ENCODE data around the gene TSKU. TPM values are rescaled to one million over a fixed set of nuclear protein-coding genes. Genes with fewer than 3 reads are reported as not detected.

TSKU gene
- polyA plus RNA-seq, 1 of the 3 experiments (the other 2 are of a cell fraction): 20.7 TPM

GRCh38 chr11:76747153-76747914 lies 35.8 kb upstream of the TSKU start:
- TF ChIP-seq GATA2 (CRISPR knock-in tag; IDR thresholded peaks at IDR 0.05) (0 out of 2 replicates have a peak, but pooled peaks have one; percentile 31), GABPA (IDR thresholded peaks at IDR 0.05; ENCODE audit: low read depth) (no peak)
- POLR2A ChIA-PET: no interaction called here
- no peak overlapping the region for H2AFZ ChIP-seq (ENCODE audit: low read depth)

GRCh38 chr11:76747915-76748860 lies 35.0 kb upstream of the TSKU start:
- no peak overlapping the region for H3K9ac ChIP-seq
- no peaks in the 10 kb centered on the region for H3K9me2 ChIP-seq
- DNase-seq: peak; percentile 23
- H4K20me1 ChIP-seq (ENCODE audit: insufficient read depth): no peaks in the 10 kb centered on the region
- H3K27me3 ChIP-seq (ENCODE audit: insufficient read depth): no peaks in the 10 kb centered on the region
- H3K9me3 ChIP-seq: no peaks in the 10 kb centered on the region
- no peaks in the 10 kb centered on the region for H3F3A ChIP-seq (replicated peaks; ENCODE audit: insufficient read depth)
- ChIA-PET CTCF (interaction anchor here (1.0 to 3.1 kb wide), 6 partner anchors 15 to 291 kb away, joined by 3 to 14 read pairs (median 4); no protein-coding TSS in a partner anchor), POLR2A (no interaction called here)
- WGBS (ENCODE audit: low lambda C conversion rate): 81% methylated on average over 7 of the region's 13 CpGs
- peaks cover 0 to 16% of the 10 kb centered on the region in 2 experiments; a peak in 1 of 4 replicates for H3K4me1 ChIP-seq (ENCODE audit: control insufficient read depth in 1 of 2, insufficient read depth in 2 of 2, low read depth in 1 of 2, low read length in 1 of 2)
- H3K79me2 ChIP-seq (ENCODE audit: insufficient read depth): no peaks in the 10 kb centered on the region
- no peak overlapping the region for H2AFZ ChIP-seq (ENCODE audit: low read depth)
- no peaks in the 10 kb centered on the region for H3K36me3 ChIP-seq (replicated peaks in 1 of 2; ENCODE audit: control insufficient read depth in 1 of 2, insufficient read depth in 2 of 2, low read length in 1 of 2)
- H3K4me2 ChIP-seq: no peak overlapping the region
- TF ChIP-seq GABPA (IDR thresholded peaks at IDR 0.05; ENCODE audit: low read depth) (no peak), FOSL2 (IDR thresholded peaks at IDR 0.05; ENCODE audit: borderline replicate concordance, low read depth) (no peak), IRF3 (IDR thresholded peaks at IDR 0.05; ENCODE audit: low read depth, low read length) (no peak), YY1 (IDR thresholded peaks at IDR 0.05; ENCODE audit: low read depth) (no peak), CTCF (IDR thresholded peaks at IDR 0.05) (no peak), FOXJ3 (CRISPR knock-in tag; IDR thresholded peaks at IDR 0.05) (no peak), GATA2 (CRISPR knock-in tag; IDR thresholded peaks at IDR 0.05) (no peak), JUND (IDR thresholded peaks at IDR 0.05) (no peak), RCOR1 (IDR thresholded peaks at IDR 0.05; ENCODE audit: low read length) (no peak), SIN3A (IDR thresholded peaks at IDR 0.05; ENCODE audit: borderline replicate concordance, low read depth, low read length) (no peak), RXRA (IDR thresholded peaks at IDR 0.05; ENCODE audit: borderline replicate concordance, low read depth) (no peak)
- TF ChIP-seq, protein P1, sequence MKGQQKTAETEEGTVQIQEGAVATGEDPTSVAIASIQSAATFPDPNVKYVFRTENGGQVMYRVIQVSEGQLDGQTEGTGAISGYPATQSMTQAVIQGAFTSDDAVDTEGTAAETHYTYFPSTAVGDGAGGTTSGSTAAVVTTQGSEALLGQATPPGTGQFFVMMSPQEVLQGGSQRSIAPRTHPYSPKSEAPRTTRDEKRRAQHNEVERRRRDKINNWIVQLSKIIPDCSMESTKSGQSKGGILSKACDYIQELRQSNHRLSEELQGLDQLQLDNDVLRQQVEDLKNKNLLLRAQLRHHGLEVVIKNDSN (IDR thresholded peaks at IDR 0.05; ENCODE audit: borderline replicate concordance, low read depth): no peak
- H3K27ac ChIP-seq (ENCODE audit: low read depth in 2 of 2, low read length in 1 of 2): no peak overlapping the region
- H3K4me3 ChIP-seq (ENCODE audit: low read depth in 2 of 2, low read length in 1 of 2): no peak overlapping the region

More at GRCh38 chr11:76747153-76747914, 35.8 kb upstream of the TSKU start:
- Histone ChIP-seq H3K9ac (no peak overlapping the region), H3K36me3 (replicated peaks in 1 of 2; ENCODE audit: control insufficient read depth in 1 of 2, insufficient read depth in 2 of 2, low read length in 1 of 2) (no peaks in the 10 kb centered on the region), H3K9me2 (no peaks in the 10 kb centered on the region), H3K4me1 (ENCODE audit: control insufficient read depth in 1 of 2, insufficient read depth in 2 of 2, low read depth in 1 of 2, low read length in 1 of 2) (peaks cover 0 to 17% of the 10 kb centered on the region in 2 experiments; a peak in 1 of 4 replicates), H4K20me1 (ENCODE audit: insufficient read depth) (no peaks in the 10 kb centered on the region), H3K27me3 (ENCODE audit: insufficient read depth) (no peaks in the 10 kb centered on the region), H3K4me2 (no peak overlapping the region), H3K79me2 (ENCODE audit: insufficient read depth) (no peaks in the 10 kb centered on the region), H3K9me3 (no peaks in the 10 kb centered on the region), H3F3A (replicated peaks; ENCODE audit: insufficient read depth) (no peaks in the 10 kb centered on the region), H3K4me3 (ENCODE audit: low read depth in 2 of 2, low read length in 1 of 2) (no peak overlapping the region), H3K27ac (ENCODE audit: low read depth in 2 of 2, low read length in 1 of 2) (no peak overlapping the region)
- WGBS (ENCODE audit: low lambda C conversion rate): 85% methylated on average over 8 of the region's 8 CpGs
- DNase-seq: no peak
- CTCF ChIA-PET: interaction anchor here (1.0 to 3.1 kb wide), 8 partner anchors 14 to 292 kb away, joined by 3 to 14 read pairs (median 4); no protein-coding TSS in a partner anchor

Data from SK-N-SH (cell line).